Measurements from ENCODE around the gene ADCY9.
A peak's percentile ranks its signal among the peaks of the same experiment; 100 is the strongest.

ADCY9 gene

DNA sequence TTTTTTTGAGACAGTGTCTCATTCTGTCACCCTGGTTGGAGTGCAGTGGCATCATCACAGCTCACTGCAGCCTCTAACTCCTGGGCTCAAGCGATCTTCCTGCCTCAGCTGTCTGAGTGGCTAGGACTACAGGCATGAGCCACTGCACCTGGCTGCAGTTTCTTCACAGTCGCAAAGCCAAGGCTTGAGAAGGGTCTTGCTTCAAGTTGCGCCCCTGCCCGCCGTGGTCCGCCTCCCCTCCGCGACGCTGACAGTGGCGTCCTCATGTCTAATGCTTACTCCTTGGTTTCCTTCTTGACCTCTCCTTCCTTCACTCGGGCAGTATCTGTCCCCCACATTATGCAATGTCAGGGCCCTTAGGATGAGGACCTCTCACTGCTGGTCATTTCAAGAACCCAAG is 112.7 kb downstream of the ADCY9 start:
- Histone ChIP-seq H3K4me1 (ENCODE audit: control insufficient read depth, insufficient read depth, low read length) (peaks cover 5% of the 10 kb centered on the region), H3K36me3 (ENCODE audit: control insufficient read depth in 2 of 2, insufficient read depth in 1 of 2, low read length in 2 of 2) (no peaks in the 10 kb centered on the region), H3K9me3 (ENCODE audit: control insufficient read depth, insufficient read depth, low read depth, low read length) (no peaks in the 10 kb centered on the region), H3K27ac (ENCODE audit: extremely low read depth, low read depth, low read length) (no peak overlapping the region), H3K4me3 (ENCODE audit: low read depth, low read length) (no peak overlapping the region)
- ChIA-PET POLR2A (no interaction called here), CTCF (interaction anchor here (0.6 kb wide), 1 partner anchor 66 kb away, joined by 3 read pairs; no protein-coding TSS in a partner anchor)
- no peak for TF ChIP-seq ZNF174 (tag by site-specific recombination; IDR thresholded peaks at IDR 0.05)
- TF ChIP-seq GFI1B (tag by site-specific recombination; IDR thresholded peaks at IDR 0.05): no peak
- TF ChIP-seq ZNF837 (tag by site-specific recombination; IDR thresholded peaks at IDR 0.05): no peak
- 0 out of 2 replicates have a peak, but pooled peaks have one; percentile 27 for TF ChIP-seq ZNF335 (tag by site-specific recombination; conservative IDR thresholded peaks at IDR 0.05)

- no peaks in the 10 kb centered on the region for H3K9me3 ChIP-seq (ENCODE audit: control insufficient read depth, insufficient read depth, low read depth, low read length)
- CTCF ChIA-PET: no interaction called here
- H3K36me3 ChIP-seq (ENCODE audit: control insufficient read depth in 2 of 2, insufficient read depth in 1 of 2, low read length in 2 of 2): no peaks in the 10 kb centered on the region
- no peak for TF ChIP-seq KLF1 (tag by site-specific recombination; IDR thresholded peaks at IDR 0.05)
- TF ChIP-seq ZNF311 (tag by site-specific recombination; IDR thresholded peaks at IDR 0.05; ENCODE audit: borderline replicate concordance): no peak
- no peak for TF ChIP-seq ZNF266 (tag by site-specific recombination; IDR thresholded peaks at IDR 0.05; ENCODE audit: low read depth)
- no peak for TF ChIP-seq ZNF626 (tag by site-specific recombination; IDR thresholded peaks at IDR 0.05)
- no peak for TF ChIP-seq ZNF433 (tag by site-specific recombination; IDR thresholded peaks at IDR 0.05; ENCODE audit: low read depth)
- TF ChIP-seq ZNF529 (tag by site-specific recombination; IDR thresholded peaks at IDR 0.05; ENCODE audit: insufficient replicate concordance): no peak
- no peak for TF ChIP-seq PRDM10 (tag by site-specific recombination; IDR thresholded peaks at IDR 0.05)
- TF ChIP-seq ZNF660 (tag by site-specific recombination; IDR thresholded peaks at IDR 0.05): no peak
- POLR2A ChIA-PET: no interaction called here
- no peak overlapping the region for H3K4me3 ChIP-seq (ENCODE audit: low read depth, low read length)
- no peak overlapping the region for H3K27ac ChIP-seq (ENCODE audit: extremely low read depth, low read depth, low read length)
- peaks cover 5% of the 10 kb centered on the region for H3K4me1 ChIP-seq (ENCODE audit: control insufficient read depth, insufficient read depth, low read length)
Observed at GRCh38 chr16:4003166-4003565, 113.1 kb downstream of the ADCY9 start.

DNA sequence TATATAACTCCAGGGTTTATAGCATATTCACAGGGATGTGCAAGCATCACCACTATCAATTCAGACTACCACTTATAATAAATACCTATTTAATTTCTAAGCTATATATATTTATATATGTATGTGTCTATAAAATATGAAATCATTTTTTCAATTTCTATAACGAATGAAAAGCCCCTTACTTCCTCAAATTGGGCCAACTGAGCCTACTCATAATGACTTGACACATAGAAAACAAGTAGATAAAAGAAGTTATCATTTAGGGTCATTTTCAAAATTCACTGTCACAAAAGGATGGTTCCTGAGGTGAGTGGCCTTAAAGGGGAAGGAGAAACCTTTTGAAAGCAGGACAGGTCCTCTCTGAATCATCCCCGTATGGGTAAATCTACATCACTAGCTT is 114.1 kb downstream of the ADCY9 start:
- no peaks in the 10 kb centered on the region for H3K9me3 ChIP-seq (ENCODE audit: control insufficient read depth, insufficient read depth, low read depth, low read length)
- H3K4me3 ChIP-seq (ENCODE audit: low read depth, low read length): no peak overlapping the region
- H3K27ac ChIP-seq (ENCODE audit: extremely low read depth, low read depth, low read length): no peak overlapping the region
- POLR2A ChIA-PET: interaction anchor here (0.6 kb wide), 1 partner anchor 176 kb away, joined by 3 read pairs; no protein-coding TSS in a partner anchor
- H3K4me1 ChIP-seq (ENCODE audit: control insufficient read depth, insufficient read depth, low read length): peaks cover 5% of the 10 kb centered on the region
- CTCF ChIA-PET: no interaction called here
- H3K36me3 ChIP-seq (ENCODE audit: control insufficient read depth in 2 of 2, insufficient read depth in 1 of 2, low read length in 2 of 2): no peaks in the 10 kb centered on the region
- no peak for TF ChIP-seq ZFP69B (tag by site-specific recombination; IDR thresholded peaks at IDR 0.05)
- no peak for TF ChIP-seq ZNF473 (tag by site-specific recombination; IDR thresholded peaks at IDR 0.05)
- TF ChIP-seq, protein P1, sequence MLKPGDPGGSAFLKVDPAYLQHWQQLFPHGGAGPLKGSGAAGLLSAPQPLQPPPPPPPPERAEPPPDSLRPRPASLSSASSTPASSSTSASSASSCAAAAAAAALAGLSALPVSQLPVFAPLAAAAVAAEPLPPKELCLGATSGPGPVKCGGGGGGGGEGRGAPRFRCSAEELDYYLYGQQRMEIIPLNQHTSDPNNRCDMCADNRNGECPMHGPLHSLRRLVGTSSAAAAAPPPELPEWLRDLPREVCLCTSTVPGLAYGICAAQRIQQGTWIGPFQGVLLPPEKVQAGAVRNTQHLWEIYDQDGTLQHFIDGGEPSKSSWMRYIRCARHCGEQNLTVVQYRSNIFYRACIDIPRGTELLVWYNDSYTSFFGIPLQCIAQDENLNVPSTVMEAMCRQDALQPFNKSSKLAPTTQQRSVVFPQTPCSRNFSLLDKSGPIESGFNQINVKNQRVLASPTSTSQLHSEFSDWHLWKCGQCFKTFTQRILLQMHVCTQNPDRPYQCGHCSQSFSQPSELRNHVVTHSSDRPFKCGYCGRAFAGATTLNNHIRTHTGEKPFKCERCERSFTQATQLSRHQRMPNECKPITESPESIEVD (tag by site-specific recombination; IDR thresholded peaks at IDR 0.05): no peak
- TF ChIP-seq KLF7 (tag by site-specific recombination; IDR thresholded peaks at IDR 0.05; ENCODE audit: borderline replicate concordance): no peak
- TF ChIP-seq ELK4 (IDR thresholded peaks at IDR 0.05; ENCODE audit: borderline replicate concordance, low read depth, low read length): no peak
- TF ChIP-seq ZNF239 (tag by site-specific recombination; IDR thresholded peaks at IDR 0.05): no peak
- TF ChIP-seq, protein P2, sequence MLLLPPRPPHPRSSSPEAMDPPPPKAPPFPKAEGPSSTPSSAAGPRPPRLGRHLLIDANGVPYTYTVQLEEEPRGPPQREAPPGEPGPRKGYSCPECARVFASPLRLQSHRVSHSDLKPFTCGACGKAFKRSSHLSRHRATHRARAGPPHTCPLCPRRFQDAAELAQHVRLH (tag by site-specific recombination; IDR thresholded peaks at IDR 0.05): no peak
- TF ChIP-seq, protein P3, sequence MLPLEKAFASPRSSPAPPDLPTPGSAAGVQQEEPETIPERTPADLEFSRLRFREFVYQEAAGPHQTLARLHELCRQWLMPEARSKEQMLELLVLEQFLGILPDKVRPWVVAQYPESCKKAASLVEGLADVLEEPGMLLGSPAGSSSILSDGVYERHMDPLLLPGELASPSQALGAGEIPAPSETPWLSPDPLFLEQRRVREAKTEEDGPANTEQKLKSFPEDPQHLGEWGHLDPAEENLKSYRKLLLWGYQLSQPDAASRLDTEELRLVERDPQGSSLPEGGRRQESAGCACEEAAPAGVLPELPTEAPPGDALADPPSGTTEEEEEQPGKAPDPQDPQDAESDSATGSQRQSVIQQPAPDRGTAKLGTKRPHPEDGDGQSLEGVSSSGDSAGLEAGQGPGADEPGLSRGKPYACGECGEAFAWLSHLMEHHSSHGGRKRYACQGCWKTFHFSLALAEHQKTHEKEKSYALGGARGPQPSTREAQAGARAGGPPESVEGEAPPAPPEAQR (tag by site-specific recombination; IDR thresholded peaks at IDR 0.05): no peak
- TF ChIP-seq SP3 (tag by site-specific recombination; IDR thresholded peaks at IDR 0.05): no peak
- TF ChIP-seq ZNF16 (tag by site-specific recombination; IDR thresholded peaks at IDR 0.05; ENCODE audit: low read depth): no peak
- TF ChIP-seq ZBTB17 (tag by site-specific recombination; IDR thresholded peaks at IDR 0.05): no peak
- TF ChIP-seq ZNF571 (tag by site-specific recombination; IDR thresholded peaks at IDR 0.05): no peak
- TF ChIP-seq ZNF596 (tag by site-specific recombination; IDR thresholded peaks at IDR 0.05): no peak
- no peak for TF ChIP-seq ZNF660 (tag by site-specific recombination; IDR thresholded peaks at IDR 0.05)
